Body of pancreas (tissue), 4 donors: ENCODE results near the gene AXL.

ENCODE experiments used
- POLR2A ChIP-seq, 3 donors: fragments of 450-650 bp; IDR thresholded peaks; one replicate each; pipeline ENCODE4 v1.6.1; 2016; ENCODE audit warnings: antibody characterized with exemption in 3 of 3, mild to moderate bottlenecking in 2 of 3
- TF ChIP-seq, protein P1 (sequence below), 7 experiments: fragments of 450-650 bp in 4 of 7; fragments of 200-600 bp in 3 of 7; sonication (generic) in 3 of 7; IDR thresholded peaks; one replicate each; pipeline ENCODE4 v1.5.1; 2016 to 2019; ENCODE audit warnings: antibody characterized with exemption in 7 of 7

- TF ChIP-seq, protein P1, sequence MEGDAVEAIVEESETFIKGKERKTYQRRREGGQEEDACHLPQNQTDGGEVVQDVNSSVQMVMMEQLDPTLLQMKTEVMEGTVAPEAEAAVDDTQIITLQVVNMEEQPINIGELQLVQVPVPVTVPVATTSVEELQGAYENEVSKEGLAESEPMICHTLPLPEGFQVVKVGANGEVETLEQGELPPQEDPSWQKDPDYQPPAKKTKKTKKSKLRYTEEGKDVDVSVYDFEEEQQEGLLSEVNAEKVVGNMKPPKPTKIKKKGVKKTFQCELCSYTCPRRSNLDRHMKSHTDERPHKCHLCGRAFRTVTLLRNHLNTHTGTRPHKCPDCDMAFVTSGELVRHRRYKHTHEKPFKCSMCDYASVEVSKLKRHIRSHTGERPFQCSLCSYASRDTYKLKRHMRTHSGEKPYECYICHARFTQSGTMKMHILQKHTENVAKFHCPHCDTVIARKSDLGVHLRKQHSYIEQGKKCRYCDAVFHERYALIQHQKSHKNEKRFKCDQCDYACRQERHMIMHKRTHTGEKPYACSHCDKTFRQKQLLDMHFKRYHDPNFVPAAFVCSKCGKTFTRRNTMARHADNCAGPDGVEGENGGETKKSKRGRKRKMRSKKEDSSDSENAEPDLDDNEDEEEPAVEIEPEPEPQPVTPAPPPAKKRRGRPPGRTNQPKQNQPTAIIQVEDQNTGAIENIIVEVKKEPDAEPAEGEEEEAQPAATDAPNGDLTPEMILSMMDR (IDR thresholded peaks at IDR 0.05): no peak
- TF ChIP-seq POLR2A (IDR thresholded peaks at IDR 0.05): no peak
Measured at GRCh38 chr19:41232686-41233085, 13.7 kb downstream of the AXL start.
